PC-9 (cell line): ENCODE measurements around the gene PROZ. TPM values are rescaled to one million over a fixed set of nuclear protein-coding genes. Genes with fewer than 3 reads are reported as not detected.

Experiments
- BruUV-seq: library from RNA; stranded (reverse); fragments of 400-500 nt; replicated peaks from 2 replicates; lab custom pipeline; 2021; lab: Mats Ljungman, UMichigan
- CTCF ChIA-PET: fragments of 300-600 bp; sonication (Branson Sonifier 250); formaldehyde crosslinking; loops from one replicate; lab custom pipeline; 2022; ENCODE audit warnings: antibody characterized with exemption; lab: Charles Lee
- POLR2A ChIA-PET: fragments of 300-600 bp; sonication (Branson Sonifier 250); formaldehyde crosslinking; loops from one replicate; lab custom pipeline; 2022; ENCODE audit warnings: antibody characterized with exemption; ENCODE audit not compliant: unreplicated experiment; lab: Charles Lee
- DNase-seq, 2 experiments: peaks; one replicate each; pipeline versions ENCODE4 v3.0.0 to v3.0.0-alpha.2; 2015 to 2022; ENCODE audit warnings: mixed read lengths in 1 of 2
- H2AFZ ChIP-seq: fragments of 200-600 bp; sonication (generic); 2 replicates; pipeline ENCODE4 v1.8.1; 2017; ENCODE audit warnings: antibody characterized with exemption
- H3F3A ChIP-seq: fragments of 200-600 bp; sonication (generic); 2 replicates; pipeline ENCODE4 v1.8.1; 2017; ENCODE audit warnings: antibody characterized with exemption, mild to moderate bottlenecking, low read depth; ENCODE audit not compliant: insufficient read depth
- H3K27ac ChIP-seq: fragments of 200-600 bp; sonication (generic); 2 replicates; pipeline ENCODE4 v1.6.1; 2016; ENCODE audit warnings: mixed run types
- H3K27me3 ChIP-seq: fragments of 200-600 bp; sonication (generic); 2 replicates; pipeline ENCODE4 v1.6.1; 2016; ENCODE audit warnings: low read depth, mixed run types; ENCODE audit not compliant: insufficient read depth
- H3K36me3 ChIP-seq: fragments of 200-600 bp; sonication (generic); 2 replicates; pipeline ENCODE4 v1.6.1; 2016; ENCODE audit warnings: low read depth, mixed run types
- H3K4me1 ChIP-seq: fragments of 200-600 bp; sonication (generic); replicated peaks from 2 replicates; pipeline ENCODE4 v1.6.1; 2016; ENCODE audit warnings: mixed run types; ENCODE audit not compliant: insufficient read depth
- H3K4me2 ChIP-seq: fragments of 200-600 bp; sonication (generic); 2 replicates; pipeline ENCODE4 v1.6.1; 2017; ENCODE audit warnings: mixed run types
- H3K4me3 ChIP-seq: fragments of 200-600 bp; sonication (generic); 2 replicates; pipeline ENCODE4 v1.6.1; 2016; ENCODE audit warnings: mixed run types
- H3K79me2 ChIP-seq: fragments of 200-600 bp; sonication (generic); 2 replicates; pipeline ENCODE4 v1.6.1; 2017; ENCODE audit warnings: low read depth, mixed run types
- H3K9me2 ChIP-seq: fragments of 200-600 bp; sonication (generic); 2 replicates; pipeline ENCODE4 v1.8.1; 2017; ENCODE audit warnings: mild to moderate bottlenecking; ENCODE audit not compliant: insufficient read depth
- H3K9me3 ChIP-seq: fragments of 200-600 bp; sonication (generic); 2 replicates; pipeline ENCODE4 v1.8.1; 2016; ENCODE audit warnings: low read depth; ENCODE audit not compliant: insufficient read depth
- H4K20me1 ChIP-seq: fragments of 200-600 bp; sonication (generic); 2 replicates; pipeline ENCODE4 v1.8.1; 2017; ENCODE audit not compliant: insufficient read depth
- CTCF ChIP-seq: fragments of 200-600 bp; sonication (generic); conservative IDR thresholded peaks from 2 replicates; pipeline ENCODE4 v1.6.1; 2017; ENCODE audit warnings: mixed run types, antibody characterized with exemption, mild to moderate bottlenecking, moderate library complexity
- EZH2 ChIP-seq: fragments of 200-600 bp; sonication (generic); IDR thresholded peaks from 2 replicates; pipeline ENCODE4 v1.8.0; 2017; ENCODE audit warnings: antibody characterized with exemption, low read depth
- intact Hi-C: fragments of 100-400 bp; cut with micrococcal nuclease; formaldehyde crosslinking; loops from one replicate; pipeline ENCODE4 v1.10.0; 2022; ENCODE audit not compliant: unreplicated experiment
- total RNA-seq: library from RNA; stranded (reverse); gene quantifications from 2 replicates; pipeline ENCODE4 v1.2.3, GENCODE V29; 2021

The PROZ gene
- total RNA-seq, 1 experiment from 2014 or later: not detected

- BruUV-seq: no TSS peak
- no peaks in the 10 kb centered on the region for H3K9me2 ChIP-seq
- peaks cover 41% of the 10 kb centered on the region for H3K4me1 ChIP-seq
- CTCF ChIA-PET: no interaction called here
- H3K4me3 ChIP-seq: no peak overlapping the region; the same call in 1 of the 2 replicates
- peaks cover 27% of the 10 kb centered on the region; the same call in 1 of the 2 replicates for H3F3A ChIP-seq
- H2AFZ ChIP-seq: no peak overlapping the region
- H4K20me1 ChIP-seq: peaks cover 66% of the 10 kb centered on the region
- H3K27ac ChIP-seq: peak overlapping the region; percentile 76
- peak overlapping the region; percentile 58 for H3K4me2 ChIP-seq
- POLR2A ChIA-PET: no interaction called here
- H3K36me3 ChIP-seq: peaks cover 33% of the 10 kb centered on the region; the same call in 1 of the 2 replicates
- H3K27me3 ChIP-seq: no peaks in the 10 kb centered on the region
- peak; percentile 73 to 89 for DNase-seq
- H3K9me3 ChIP-seq: no peaks in the 10 kb centered on the region
- intact Hi-C loops: loop anchor here (5.0 kb wide), 1 partner anchor 179 kb away; no protein-coding TSS in a partner anchor
- TF ChIP-seq CTCF (no peak; the same call in 1 of the 2 replicates), EZH2 (no peak)
- H3K79me2 ChIP-seq: peaks cover 98% of the 10 kb centered on the region
Measured at GRCh38 chr13:113216254-113217048, 58.0 kb downstream of the PROZ start.

- H3K4me3 ChIP-seq: no peak overlapping the region
- CTCF ChIA-PET: no interaction called here
- no peaks in the 10 kb centered on the region for H3K9me3 ChIP-seq
- peaks cover 32% of the 10 kb centered on the region for H3K4me1 ChIP-seq
- H3K4me2 ChIP-seq: no peak overlapping the region
- POLR2A ChIA-PET: interaction anchor here (0.6 kb wide), 1 partner anchor 9 kb away, joined by 6 read pairs; the partner anchor contains the start of gene CUL4A
- BruUV-seq: no TSS peak
- TF ChIP-seq EZH2: no peak
- TF ChIP-seq CTCF: no peak
- peaks cover 23% of the 10 kb centered on the region; the same call in 1 of the 2 replicates for H3K36me3 ChIP-seq
- peaks cover 27% of the 10 kb centered on the region; the same call in 1 of the 2 replicates for H3F3A ChIP-seq
- peaks cover 97% of the 10 kb centered on the region for H3K79me2 ChIP-seq
- peaks cover 66% of the 10 kb centered on the region for H4K20me1 ChIP-seq
- H3K27ac ChIP-seq: no peak overlapping the region
- DNase-seq: no peak
- H3K9me2 ChIP-seq: no peaks in the 10 kb centered on the region
- intact Hi-C loops: loop anchor here (5.0 kb wide), 1 partner anchor 181 kb away; no protein-coding TSS in a partner anchor
- no peak overlapping the region for H2AFZ ChIP-seq
- H3K27me3 ChIP-seq: no peaks in the 10 kb centered on the region
Measured at GRCh38 chr13:113218586-113218985, 60.1 kb downstream of the PROZ start.

- Histone ChIP-seq H3K4me3 (no peak overlapping the region), H3K4me1 (peaks cover 32% of the 10 kb centered on the region), H3K9me2 (no peaks in the 10 kb centered on the region), H2AFZ (no peak overlapping the region), H4K20me1 (peaks cover 64% of the 10 kb centered on the region), H3K27me3 (no peaks in the 10 kb centered on the region), H3K4me2 (no peak overlapping the region), H3K9me3 (no peaks in the 10 kb centered on the region), H3K27ac (no peak overlapping the region), H3K79me2 (peaks cover 92% of the 10 kb centered on the region), H3F3A (peaks cover 20% of the 10 kb centered on the region; the same call in 1 of the 2 replicates), H3K36me3 (peaks cover 22% of the 10 kb centered on the region; the same call in 1 of the 2 replicates)
- CTCF ChIA-PET: no interaction called here
- no TSS peak for BruUV-seq
- TF ChIP-seq CTCF (no peak), EZH2 (no peak)
- DNase-seq: no peak
- POLR2A ChIA-PET: interaction anchor here (0.6 kb wide), 1 partner anchor 10 kb away, joined by 6 read pairs; the partner anchor contains the start of gene CUL4A
- intact Hi-C loops: loop anchor here (5.0 kb wide), 1 partner anchor 182 kb away; no protein-coding TSS in a partner anchor
Measured at GRCh38 chr13:113219256-113219940, 61.0 kb downstream of the PROZ start.
